ENCODE results near the gene RPL22. TPM values are rescaled to one million over a fixed set of nuclear protein-coding genes. Genes with fewer than 3 reads are reported as not detected.

Gene RPL22
- total RNA-seq, 1 donor: 169 TPM

- TF ChIP-seq, protein P1, sequence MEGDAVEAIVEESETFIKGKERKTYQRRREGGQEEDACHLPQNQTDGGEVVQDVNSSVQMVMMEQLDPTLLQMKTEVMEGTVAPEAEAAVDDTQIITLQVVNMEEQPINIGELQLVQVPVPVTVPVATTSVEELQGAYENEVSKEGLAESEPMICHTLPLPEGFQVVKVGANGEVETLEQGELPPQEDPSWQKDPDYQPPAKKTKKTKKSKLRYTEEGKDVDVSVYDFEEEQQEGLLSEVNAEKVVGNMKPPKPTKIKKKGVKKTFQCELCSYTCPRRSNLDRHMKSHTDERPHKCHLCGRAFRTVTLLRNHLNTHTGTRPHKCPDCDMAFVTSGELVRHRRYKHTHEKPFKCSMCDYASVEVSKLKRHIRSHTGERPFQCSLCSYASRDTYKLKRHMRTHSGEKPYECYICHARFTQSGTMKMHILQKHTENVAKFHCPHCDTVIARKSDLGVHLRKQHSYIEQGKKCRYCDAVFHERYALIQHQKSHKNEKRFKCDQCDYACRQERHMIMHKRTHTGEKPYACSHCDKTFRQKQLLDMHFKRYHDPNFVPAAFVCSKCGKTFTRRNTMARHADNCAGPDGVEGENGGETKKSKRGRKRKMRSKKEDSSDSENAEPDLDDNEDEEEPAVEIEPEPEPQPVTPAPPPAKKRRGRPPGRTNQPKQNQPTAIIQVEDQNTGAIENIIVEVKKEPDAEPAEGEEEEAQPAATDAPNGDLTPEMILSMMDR (IDR thresholded peaks at IDR 0.05; ENCODE audit: insufficient read depth, low read length): no peak
- DNase-seq (ENCODE audit: low read depth): no peak
These were observed 36.6 kb downstream of the RPL22 start for GRCh38 chr1:6162773-6163172.

GRCh38 chr1:6162341-6162740 lies 37.1 kb downstream of the RPL22 start:
- TF ChIP-seq, protein P1 (IDR thresholded peaks at IDR 0.05; ENCODE audit: insufficient read depth, low read length): no peak
- no peak overlapping the region for H3K4me3 ChIP-seq (ENCODE audit: low read depth, low read length)
- DNase-seq (ENCODE audit: low read depth): no peak

More at GRCh38 chr1:6162773-6163172, 36.6 kb downstream of the RPL22 start:
- no peak overlapping the region for H3K4me3 ChIP-seq (ENCODE audit: low read depth, low read length)

DNA sequence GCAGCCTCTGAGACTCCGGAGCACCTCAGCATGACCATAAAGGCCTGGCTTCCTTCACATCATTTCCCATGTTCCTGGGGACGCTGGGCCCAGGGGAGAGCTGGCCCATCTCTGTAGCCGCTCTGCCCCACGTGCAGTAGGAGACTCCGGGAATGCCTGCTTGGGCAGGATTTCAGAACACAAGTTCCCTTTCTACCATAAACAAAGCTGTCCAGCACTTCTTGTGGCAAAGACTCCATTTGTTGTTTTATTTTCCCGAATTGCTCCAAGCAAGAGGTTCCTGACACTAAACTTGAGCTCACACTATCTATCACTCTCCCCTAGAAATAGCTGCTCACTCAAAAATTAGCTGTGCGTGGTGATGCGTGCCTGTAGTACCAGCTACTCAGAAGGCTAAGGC lies 41.2 kb downstream of the RPL22 start:
- no peak for DNase-seq (ENCODE audit: low read depth)
- TF ChIP-seq, protein P1 (IDR thresholded peaks at IDR 0.05; ENCODE audit: insufficient read depth, low read length): no peak

DNA sequence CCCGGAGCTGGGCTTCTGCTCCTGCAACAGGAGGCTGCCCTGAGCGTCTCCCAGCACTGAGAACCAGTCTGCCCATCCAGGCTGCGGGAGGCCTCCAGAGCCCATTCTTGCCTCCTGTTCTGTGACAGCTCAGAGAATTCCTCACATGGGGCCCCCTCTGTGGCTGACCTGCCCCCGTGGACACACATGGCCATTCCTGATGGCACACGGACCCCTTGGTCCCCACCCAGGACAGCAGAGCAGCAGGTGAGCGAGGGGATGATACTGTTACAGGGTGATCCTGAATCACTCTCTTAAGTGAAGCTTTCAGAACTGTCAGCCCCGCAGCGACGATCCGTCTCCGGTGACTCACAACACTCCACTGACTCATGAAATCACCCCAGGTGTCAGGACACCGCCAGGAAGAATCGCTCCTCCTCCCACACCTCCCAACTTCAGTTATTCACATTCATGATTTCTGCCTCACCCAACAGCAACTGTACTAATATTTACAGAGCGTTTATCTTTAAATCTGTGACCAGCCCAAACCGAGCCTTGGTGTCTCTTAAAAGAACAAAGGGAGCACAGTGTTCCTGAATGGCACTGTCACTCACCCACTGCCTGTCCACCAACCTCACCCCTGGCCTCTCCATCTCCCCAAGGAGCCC lies 41.7 kb downstream of the RPL22 start:
- no peak overlapping the region for H3K4me3 ChIP-seq (ENCODE audit: low read depth, low read length)
- DNase-seq (ENCODE audit: low read depth): no peak
- TF ChIP-seq, protein P1 (IDR thresholded peaks at IDR 0.05; ENCODE audit: insufficient read depth, low read length): no peak

More for the DNA sequence above, 41.2 kb downstream of the RPL22 start:
- H3K4me3 ChIP-seq (ENCODE audit: low read depth, low read length): no peak overlapping the region

GRCh38 chr1:6157132-6157527 lies 42.3 kb downstream of the RPL22 start:
- DNase-seq (ENCODE audit: low read depth): no peak
- H3K4me3 ChIP-seq (ENCODE audit: low read depth, low read length): no peak overlapping the region
- TF ChIP-seq, protein P1 (IDR thresholded peaks at IDR 0.05; ENCODE audit: insufficient read depth, low read length): no peak

GRCh38 chr1:6154525-6155319 lies 44.7 kb downstream of the RPL22 start:
- TF ChIP-seq, protein P1 (IDR thresholded peaks at IDR 0.05; ENCODE audit: insufficient read depth, low read length): no peak
- no peak overlapping the region for H3K4me3 ChIP-seq (ENCODE audit: low read depth, low read length)
- DNase-seq (ENCODE audit: low read depth): no peak
